OCI-LY1 (cell line): ENCODE measurements around the gene SUN2.

Experiments
- EZH2 ChIP-seq: fragments of 200-600 bp; sonication (generic), shearing (Covaris generic); IDR thresholded peaks from 2 replicates; pipeline ENCODE4 v1.8.0; 2017; ENCODE audit warnings: borderline replicate concordance, mixed run types, mild to moderate bottlenecking, antibody characterized with exemption, low read length, moderate library complexity, mixed read lengths
- TF ChIP-seq, protein P1 (sequence below): fragments of 200-600 bp; sonication (generic), shearing (Covaris generic); IDR thresholded peaks from 2 replicates; pipeline ENCODE4 v1.5.1; 2017; ENCODE audit warnings: mild to moderate bottlenecking, antibody characterized with exemption, low read length, moderate library complexity, mixed read lengths

DNA sequence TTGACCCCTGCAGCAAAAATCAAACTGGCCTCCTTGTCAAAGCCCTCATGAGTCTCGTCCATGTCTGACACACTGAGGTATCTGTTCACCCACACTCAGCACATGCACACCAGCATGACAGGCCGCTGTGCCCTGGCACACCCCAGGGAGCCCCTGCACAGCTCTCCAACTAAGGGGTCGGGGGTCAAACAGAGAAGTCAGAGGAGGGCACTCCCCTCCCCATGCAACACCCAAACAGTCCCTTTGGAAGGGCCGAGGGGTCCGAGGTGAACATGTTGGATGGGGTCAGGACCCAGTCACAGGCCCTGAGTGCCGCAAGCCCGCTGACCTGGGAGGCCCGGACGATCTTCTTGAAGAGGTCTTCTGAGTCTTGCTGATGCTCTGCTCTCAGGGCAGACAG lies 14.6 kb downstream of the SUN2 start:
- TF ChIP-seq, protein P1, sequence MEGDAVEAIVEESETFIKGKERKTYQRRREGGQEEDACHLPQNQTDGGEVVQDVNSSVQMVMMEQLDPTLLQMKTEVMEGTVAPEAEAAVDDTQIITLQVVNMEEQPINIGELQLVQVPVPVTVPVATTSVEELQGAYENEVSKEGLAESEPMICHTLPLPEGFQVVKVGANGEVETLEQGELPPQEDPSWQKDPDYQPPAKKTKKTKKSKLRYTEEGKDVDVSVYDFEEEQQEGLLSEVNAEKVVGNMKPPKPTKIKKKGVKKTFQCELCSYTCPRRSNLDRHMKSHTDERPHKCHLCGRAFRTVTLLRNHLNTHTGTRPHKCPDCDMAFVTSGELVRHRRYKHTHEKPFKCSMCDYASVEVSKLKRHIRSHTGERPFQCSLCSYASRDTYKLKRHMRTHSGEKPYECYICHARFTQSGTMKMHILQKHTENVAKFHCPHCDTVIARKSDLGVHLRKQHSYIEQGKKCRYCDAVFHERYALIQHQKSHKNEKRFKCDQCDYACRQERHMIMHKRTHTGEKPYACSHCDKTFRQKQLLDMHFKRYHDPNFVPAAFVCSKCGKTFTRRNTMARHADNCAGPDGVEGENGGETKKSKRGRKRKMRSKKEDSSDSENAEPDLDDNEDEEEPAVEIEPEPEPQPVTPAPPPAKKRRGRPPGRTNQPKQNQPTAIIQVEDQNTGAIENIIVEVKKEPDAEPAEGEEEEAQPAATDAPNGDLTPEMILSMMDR = no peak
- TF ChIP-seq EZH2 = no peak
